Tibial artery (tissue), 4 donors: ENCODE data around the gene TMEM81.

ENCODE experiments used
- DNase-seq, 2 donors: peaks; one replicate each; pipeline ENCODE4 v3.0.0-alpha.2; 2019
- H3K27ac ChIP-seq, 2 donors: fragments of 200-600 bp; sonication (generic) in 1 of 2; 1 replicate in 1 of 2; 2 replicates in 1 of 2; pipeline ENCODE4 v1.5.1; 2018 to 2019; ENCODE audit warnings: mild to moderate bottlenecking in 1 of 2
- H3K27me3 ChIP-seq, 2 donors: fragments of 200-600 bp; sonication (generic) in 1 of 2; one replicate each; pipeline versions ENCODE4 v1.5.1 to v1.6.0; 2016 to 2019
- H3K36me3 ChIP-seq, 3 donors: fragments of 200-600 bp; sonication (generic) in 2 of 3; one replicate each; pipeline ENCODE4 v1.5.1; 2016 to 2019; ENCODE audit warnings: mild to moderate bottlenecking in 2 of 3
- H3K4me1 ChIP-seq, 4 donors: fragments of 200-600 bp; sonication (generic) in 2 of 4; 1 replicate in 3 of 4; 2 replicates in 1 of 4; pipeline ENCODE4 v1.5.1; 2016 to 2019
- H3K4me3 ChIP-seq, 2 donors: fragments of 200-600 bp; sonication (generic) in 1 of 2; 1 replicate in 1 of 2; 2 replicates in 1 of 2; pipeline ENCODE4 v1.5.1; 2018 to 2019; ENCODE audit warnings: mild to moderate bottlenecking in 2 of 2
- H3K9me3 ChIP-seq, 3 donors: fragments of 200-600 bp; sonication (generic) in 1 of 3; one replicate each; pipeline ENCODE4 v1.5.1; 2016 to 2019
- intact Hi-C: fragments of 100-400 bp; cut with DNase I; formaldehyde crosslinking; loops from one replicate; pipeline ENCODE4 v1.15.0; 2023; ENCODE audit warnings: low total_unique reads
- TF ChIP-seq, protein P1 (sequence below), 2 experiments: fragments of 200-600 bp in 1 of 2; fragments of 450-650 bp in 1 of 2; IDR thresholded peaks; one replicate each; pipeline ENCODE4 v1.5.1; 2017 to 2019; ENCODE audit warnings: antibody characterized with exemption in 2 of 2, mild to moderate bottlenecking in 1 of 2, moderate library complexity in 1 of 2

Gene TMEM81

DNA sequence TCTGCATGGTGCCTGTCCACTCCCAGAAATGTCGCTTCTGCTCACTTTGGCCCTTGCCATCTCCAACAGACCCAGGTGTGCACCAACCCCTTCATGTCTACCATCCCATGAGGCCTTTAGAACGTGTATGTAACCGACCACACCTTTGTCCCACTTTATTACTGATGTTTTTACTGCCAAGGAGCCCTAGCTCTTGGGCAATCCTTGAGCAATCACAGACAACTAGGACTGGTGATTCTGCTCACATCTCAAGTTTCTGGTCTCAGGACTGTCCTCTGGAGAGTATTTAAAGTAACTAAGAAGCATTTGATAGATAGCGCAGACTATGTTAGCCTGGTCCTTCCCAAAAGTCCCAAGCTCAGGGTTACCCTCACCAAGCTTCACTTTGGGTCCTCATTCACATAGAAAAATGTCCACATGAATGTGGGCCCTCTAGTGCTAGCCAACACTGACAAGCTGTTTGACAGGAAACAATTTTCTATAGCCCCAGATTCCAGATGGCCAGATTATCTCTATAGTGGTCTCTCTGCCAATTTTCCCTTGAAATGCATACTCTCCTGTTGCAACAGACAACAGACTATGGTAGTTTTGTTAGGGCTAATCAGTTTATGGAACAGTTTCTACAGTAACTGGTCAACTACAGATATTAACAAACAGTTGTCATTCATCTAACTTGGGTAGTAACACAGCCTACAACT is 6.9 kb upstream of the TMEM81 start:
- DNase-seq: no peak
- H3K4me1 ChIP-seq: no peaks in the 10 kb centered on the region
- no peaks in the 10 kb centered on the region for H3K9me3 ChIP-seq
- H3K36me3 ChIP-seq: peaks cover 74 to 92% (median 79%) of the 10 kb centered on the region in 3 donors
- TF ChIP-seq, protein P1, sequence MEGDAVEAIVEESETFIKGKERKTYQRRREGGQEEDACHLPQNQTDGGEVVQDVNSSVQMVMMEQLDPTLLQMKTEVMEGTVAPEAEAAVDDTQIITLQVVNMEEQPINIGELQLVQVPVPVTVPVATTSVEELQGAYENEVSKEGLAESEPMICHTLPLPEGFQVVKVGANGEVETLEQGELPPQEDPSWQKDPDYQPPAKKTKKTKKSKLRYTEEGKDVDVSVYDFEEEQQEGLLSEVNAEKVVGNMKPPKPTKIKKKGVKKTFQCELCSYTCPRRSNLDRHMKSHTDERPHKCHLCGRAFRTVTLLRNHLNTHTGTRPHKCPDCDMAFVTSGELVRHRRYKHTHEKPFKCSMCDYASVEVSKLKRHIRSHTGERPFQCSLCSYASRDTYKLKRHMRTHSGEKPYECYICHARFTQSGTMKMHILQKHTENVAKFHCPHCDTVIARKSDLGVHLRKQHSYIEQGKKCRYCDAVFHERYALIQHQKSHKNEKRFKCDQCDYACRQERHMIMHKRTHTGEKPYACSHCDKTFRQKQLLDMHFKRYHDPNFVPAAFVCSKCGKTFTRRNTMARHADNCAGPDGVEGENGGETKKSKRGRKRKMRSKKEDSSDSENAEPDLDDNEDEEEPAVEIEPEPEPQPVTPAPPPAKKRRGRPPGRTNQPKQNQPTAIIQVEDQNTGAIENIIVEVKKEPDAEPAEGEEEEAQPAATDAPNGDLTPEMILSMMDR (IDR thresholded peaks at IDR 0.05): no peak
- intact Hi-C loops: no loop called here
- H3K4me3 ChIP-seq: no peak overlapping the region
- H3K27me3 ChIP-seq: no peaks in the 10 kb centered on the region
- H3K27ac ChIP-seq: no peak overlapping the region

DNA sequence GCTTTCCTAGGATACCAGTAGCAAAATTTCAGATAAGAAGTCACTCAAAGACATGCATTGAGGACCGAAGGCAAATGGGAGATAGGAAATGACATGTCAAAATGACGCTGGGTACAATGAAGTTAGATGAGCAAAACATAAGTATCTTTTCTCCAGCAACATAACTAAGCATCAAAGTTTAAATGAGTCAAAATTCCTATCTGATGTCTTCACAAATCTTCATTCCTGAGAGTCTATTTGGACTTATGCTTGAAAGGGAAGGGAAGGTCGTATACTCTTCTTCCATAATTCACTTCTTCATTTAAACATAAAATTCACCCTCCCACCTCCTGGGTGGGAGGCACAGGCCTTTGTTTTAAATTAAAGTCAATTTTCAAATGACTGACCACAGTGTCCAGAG is 4.1 kb upstream of the TMEM81 start:
- intact Hi-C loops: no loop called here
- no peaks in the 10 kb centered on the region for H3K27me3 ChIP-seq
- H3K4me1 ChIP-seq: no peaks in the 10 kb centered on the region
- no peak overlapping the region for H3K27ac ChIP-seq
- DNase-seq: no peak
- H3K4me3 ChIP-seq: no peak overlapping the region
- H3K36me3 ChIP-seq: peaks cover 58 to 93% (median 75%) of the 10 kb centered on the region in 3 donors
- TF ChIP-seq, protein P1 (IDR thresholded peaks at IDR 0.05): no peak
- H3K9me3 ChIP-seq: no peaks in the 10 kb centered on the region

DNA sequence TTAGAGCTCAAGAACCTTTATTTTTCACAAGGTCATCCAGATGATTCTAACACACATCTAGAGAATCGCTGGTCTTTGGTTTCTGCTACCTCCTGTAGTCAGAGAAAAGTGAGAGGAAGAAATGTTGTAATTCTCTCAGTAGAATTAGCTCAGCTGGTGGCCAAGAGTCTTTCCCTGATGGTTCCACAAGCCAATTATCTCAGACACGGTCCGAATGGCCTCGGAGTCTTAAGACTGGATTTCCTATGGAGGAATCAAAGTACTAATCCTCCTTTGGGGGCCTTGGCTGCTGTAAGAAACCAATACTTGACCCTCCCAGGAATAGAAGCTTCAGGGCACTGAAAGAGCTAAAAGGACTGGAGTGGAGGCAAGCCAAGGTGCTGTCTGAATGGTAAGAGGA is 1.8 kb downstream of the TMEM81 start:
- H3K36me3 ChIP-seq: peaks cover 19 to 46% (median 41%) of the 10 kb centered on the region in 3 donors
- no peaks in the 10 kb centered on the region for H3K9me3 ChIP-seq
- H3K4me3 ChIP-seq: no peak overlapping the region
- no peaks in the 10 kb centered on the region for H3K4me1 ChIP-seq
- TF ChIP-seq, protein P1 (IDR thresholded peaks at IDR 0.05): no peak
- H3K27ac ChIP-seq: no peak overlapping the region
- H3K27me3 ChIP-seq: no peaks in the 10 kb centered on the region
- intact Hi-C loops: no loop called here
- DNase-seq: no peak

DNA sequence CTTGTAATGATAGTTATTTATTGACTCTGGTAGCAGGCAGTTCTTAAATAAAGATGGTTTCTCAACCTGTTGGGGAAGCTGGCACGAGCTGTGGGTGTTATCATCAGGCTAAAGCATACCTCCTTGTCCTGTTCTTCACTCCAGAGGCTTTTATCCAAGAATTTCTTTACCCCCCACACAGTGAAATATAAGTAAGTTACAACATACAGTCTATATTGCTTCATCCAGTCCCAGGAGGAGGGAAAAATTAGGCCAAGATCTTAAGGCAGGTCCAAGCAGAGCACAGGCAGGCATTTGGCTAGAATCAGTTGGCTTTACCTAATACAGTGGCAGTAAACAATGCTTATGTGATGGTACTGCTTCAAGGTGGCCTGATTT is 6.3 kb downstream of the TMEM81 start:
- no peaks in the 10 kb centered on the region for H3K9me3 ChIP-seq
- H3K27me3 ChIP-seq: no peaks in the 10 kb centered on the region
- peaks cover 0 to 3% (median 2%) of the 10 kb centered on the region in 3 donors for H3K36me3 ChIP-seq
- H3K27ac ChIP-seq: no peak overlapping the region
- DNase-seq: no peak
- H3K4me1 ChIP-seq: no peaks in the 10 kb centered on the region
- intact Hi-C loops: no loop called here
- no peak overlapping the region for H3K4me3 ChIP-seq
- TF ChIP-seq, protein P1 (IDR thresholded peaks at IDR 0.05): no peak

DNA sequence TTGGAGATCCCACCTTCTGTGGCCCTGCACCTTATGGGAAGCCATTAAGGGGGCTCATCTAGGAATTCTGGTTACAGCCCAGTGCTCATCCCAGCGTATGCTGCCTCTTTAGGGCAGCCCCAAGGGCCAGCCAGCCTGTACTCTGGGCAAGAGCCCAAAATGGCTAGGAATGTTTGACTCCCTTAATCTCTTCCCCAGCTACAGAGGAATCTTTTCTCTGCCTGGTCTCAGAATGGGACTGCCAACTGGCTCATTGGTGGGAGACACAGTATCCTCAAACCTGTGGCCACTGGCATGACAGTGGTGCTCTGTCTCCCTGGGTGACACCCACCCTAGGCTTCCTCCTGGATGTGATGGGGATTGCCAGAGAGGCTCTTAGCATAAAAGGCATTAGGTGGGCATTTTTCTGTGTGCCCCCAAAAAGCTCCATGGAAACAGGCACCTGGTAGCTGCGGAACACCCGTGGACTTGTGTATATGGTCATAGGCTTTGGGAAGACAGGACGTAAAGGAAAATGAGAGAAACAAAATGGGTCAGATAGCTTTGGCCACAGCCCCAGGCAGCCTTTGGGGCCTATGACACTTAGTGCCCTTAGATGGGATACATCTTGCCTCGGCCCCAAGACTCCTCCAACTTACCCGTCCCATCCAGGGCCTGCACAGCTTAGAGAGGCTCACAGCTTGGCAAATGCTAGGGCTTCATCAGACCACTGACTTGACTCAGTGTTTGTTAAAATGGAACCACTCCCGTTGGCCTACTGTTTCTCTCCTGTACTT is 6.9 kb downstream of the TMEM81 start:
- intact Hi-C loops: no loop called here
- H3K9me3 ChIP-seq: no peaks in the 10 kb centered on the region
- no peaks in the 10 kb centered on the region for H3K27me3 ChIP-seq
- H3K4me1 ChIP-seq: no peaks in the 10 kb centered on the region
- H3K27ac ChIP-seq: no peak overlapping the region
- peaks cover 0 to 3% (median 0%) of the 10 kb centered on the region in 3 donors for H3K36me3 ChIP-seq
- DNase-seq: no peak
- TF ChIP-seq, protein P1 (IDR thresholded peaks at IDR 0.05): no peak
- no peak overlapping the region for H3K4me3 ChIP-seq
